ENCODE data around the gene ERF.
A peak's percentile ranks its signal among the peaks of the same experiment; 100 is the strongest.

ERF gene

GRCh38 chr19:42279902-42280814 is 25.2 kb upstream of the ERF start:
- Histone ChIP-seq H2AFZ (ENCODE audit: low read depth, low read length) (no peak overlapping the region), H3K4me3 (ENCODE audit: insufficient read depth in 1 of 2, low read depth in 1 of 2, low read length in 2 of 2) (peak overlapping the region; percentile 69 to 86), H3K9ac (ENCODE audit: low read length) (peak overlapping the region; percentile 79), H2BK5ac (ENCODE audit: low read depth, low read length, poor library complexity, severe bottlenecking) (peak overlapping the region; percentile 80), H2BK120ac (ENCODE audit: low read depth, low read length) (peak overlapping the region; percentile 98), H3K27me3 (ENCODE audit: control insufficient read depth in 1 of 2, insufficient read depth in 1 of 2, low read length in 2 of 2) (no peaks in the 10 kb centered on the region), H2BK12ac (ENCODE audit: low read length in 2 of 2) (peak overlapping the region; percentile 45 to 83), H3K4me1 (ENCODE audit: control insufficient read depth, insufficient read depth, low read depth, low read length) (peaks cover 67% of the 10 kb centered on the region), H2AK5ac (ENCODE audit: low read length, severe bottlenecking) (no peak overlapping the region), H3K18ac (ENCODE audit: low read depth in 1 of 2, low read length in 2 of 2) (peak overlapping the region; percentile 89 to 99), H3K27ac (ENCODE audit: low read length, poor library complexity, severe bottlenecking) (peak overlapping the region; percentile 90), H2BK15ac (ENCODE audit: low read depth, poor library complexity, severe bottlenecking) (peak overlapping the region; percentile 94), H3K23ac (ENCODE audit: low read length in 2 of 2) (no peak overlapping the region), H3K9me3 (ENCODE audit: control insufficient read depth, low read length) (no peaks in the 10 kb centered on the region), H3K4me2 (ENCODE audit: low read length, poor library complexity, severe bottlenecking) (peak overlapping the region; percentile 85), H3K4ac (ENCODE audit: low read depth in 1 of 2, low read length in 2 of 2) (peak overlapping the region; percentile 76 to 85), H3K14ac (ENCODE audit: low read length in 2 of 2) (peak overlapping the region in 1 of 2 experiments; percentile 68), H4K8ac (ENCODE audit: low read length) (peak overlapping the region; percentile 92), H3K79me1 (replicated peaks; ENCODE audit: low read length, poor library complexity, severe bottlenecking) (no peaks in the 10 kb centered on the region), H4K91ac (ENCODE audit: low read length) (peak overlapping the region; percentile 91), H3K36me3 (ENCODE audit: control insufficient read depth in 1 of 2, insufficient read depth in 2 of 2, low read depth in 1 of 2, low read length in 2 of 2) (peaks cover 24% of the 10 kb centered on the region in 2 experiments)
- peak; percentile 93 for DNase-seq
- WGBS = under 1% methylated on average over 69 of the region's 89 CpGs

- Histone ChIP-seq H2BK12ac (ENCODE audit: low read length in 2 of 2) (peak overlapping the region; percentile 21 to 33), H2BK15ac (ENCODE audit: low read depth, poor library complexity, severe bottlenecking) (peak overlapping the region; percentile 9), H3K4me2 (ENCODE audit: low read length, poor library complexity, severe bottlenecking) (peak overlapping the region; percentile 85), H3K9ac (ENCODE audit: low read length) (peak overlapping the region; percentile 79), H2AK5ac (ENCODE audit: low read length, severe bottlenecking) (peak overlapping the region; percentile 89), H3K18ac (ENCODE audit: low read depth in 1 of 2, low read length in 2 of 2) (peak overlapping the region; percentile 7 to 72), H3K9me3 (ENCODE audit: control insufficient read depth, low read length) (no peaks in the 10 kb centered on the region), H3K27me3 (ENCODE audit: control insufficient read depth in 1 of 2, insufficient read depth in 1 of 2, low read length in 2 of 2) (no peaks in the 10 kb centered on the region), H3K14ac (ENCODE audit: low read length in 2 of 2) (no peak overlapping the region), H3K4me1 (ENCODE audit: control insufficient read depth, insufficient read depth, low read depth, low read length) (peaks cover 70% of the 10 kb centered on the region), H3K4ac (ENCODE audit: low read depth in 1 of 2, low read length in 2 of 2) (peak overlapping the region; percentile 0 to 66), H2BK120ac (ENCODE audit: low read depth, low read length) (no peak overlapping the region), H3K27ac (ENCODE audit: low read length, poor library complexity, severe bottlenecking) (peak overlapping the region; percentile 90), H4K91ac (ENCODE audit: low read length) (peak overlapping the region; percentile 81), H3K4me3 (ENCODE audit: insufficient read depth in 1 of 2, low read depth in 1 of 2, low read length in 2 of 2) (peak overlapping the region; percentile 69 to 86), H2BK5ac (ENCODE audit: low read depth, low read length, poor library complexity, severe bottlenecking) (no peak overlapping the region), H3K36me3 (ENCODE audit: control insufficient read depth in 1 of 2, insufficient read depth in 2 of 2, low read depth in 1 of 2, low read length in 2 of 2) (peaks cover 31 to 32% of the 10 kb centered on the region in 2 experiments), H3K79me1 (replicated peaks; ENCODE audit: low read length, poor library complexity, severe bottlenecking) (no peaks in the 10 kb centered on the region), H3K23ac (ENCODE audit: low read length in 2 of 2) (no peak overlapping the region), H4K8ac (ENCODE audit: low read length) (peak overlapping the region; percentile 74), H2AFZ (ENCODE audit: low read depth, low read length) (no peak overlapping the region)
- no peak for DNase-seq
- 29% methylated on average over 6 of the region's 6 CpGs for WGBS
These were observed 24.4 kb upstream of the ERF start for GRCh38 chr19:42279155-42279901.

GRCh38 chr19:42278452-42279154 is 23.7 kb upstream of the ERF start:
- Histone ChIP-seq H3K36me3 (ENCODE audit: control insufficient read depth in 1 of 2, insufficient read depth in 2 of 2, low read depth in 1 of 2, low read length in 2 of 2) (peaks cover 38 to 40% of the 10 kb centered on the region in 2 experiments), H3K4me3 (ENCODE audit: insufficient read depth in 1 of 2, low read depth in 1 of 2, low read length in 2 of 2) (peak overlapping the region in 1 of 2 experiments; percentile 23), H2AK5ac (ENCODE audit: low read length, severe bottlenecking) (peak overlapping the region; percentile 89), H2BK120ac (ENCODE audit: low read depth, low read length) (no peak overlapping the region), H3K27ac (ENCODE audit: low read length, poor library complexity, severe bottlenecking) (peak overlapping the region; percentile 90), H2AFZ (ENCODE audit: low read depth, low read length) (no peak overlapping the region), H3K23ac (ENCODE audit: low read length in 2 of 2) (no peak overlapping the region), H3K4me2 (ENCODE audit: low read length, poor library complexity, severe bottlenecking) (peak overlapping the region; percentile 5), H3K14ac (ENCODE audit: low read length in 2 of 2) (no peak overlapping the region), H4K8ac (ENCODE audit: low read length) (no peak overlapping the region), H3K79me1 (replicated peaks; ENCODE audit: low read length, poor library complexity, severe bottlenecking) (peaks cover 2% of the 10 kb centered on the region), H4K91ac (ENCODE audit: low read length) (peak overlapping the region; percentile 64), H2BK15ac (ENCODE audit: low read depth, poor library complexity, severe bottlenecking) (no peak overlapping the region), H3K27me3 (ENCODE audit: control insufficient read depth in 1 of 2, insufficient read depth in 1 of 2, low read length in 2 of 2) (no peaks in the 10 kb centered on the region), H3K9me3 (ENCODE audit: control insufficient read depth, low read length) (no peaks in the 10 kb centered on the region), H3K9ac (ENCODE audit: low read length) (peak overlapping the region; percentile 79), H3K18ac (ENCODE audit: low read depth in 1 of 2, low read length in 2 of 2) (no peak overlapping the region), H2BK5ac (ENCODE audit: low read depth, low read length, poor library complexity, severe bottlenecking) (peak overlapping the region; percentile 67), H3K4me1 (ENCODE audit: control insufficient read depth, insufficient read depth, low read depth, low read length) (peaks cover 76% of the 10 kb centered on the region), H2BK12ac (ENCODE audit: low read length in 2 of 2) (no peak overlapping the region), H3K4ac (ENCODE audit: low read depth in 1 of 2, low read length in 2 of 2) (peak overlapping the region in 1 of 2 experiments; percentile 57)
- 93% methylated on average over 5 of the region's 5 CpGs for WGBS
- DNase-seq = no peak

Data from mesenchymal stem cell (in vitro differentiated cells and primary cell).